Measurements from ENCODE around the gene NDFIP1.

DNA sequence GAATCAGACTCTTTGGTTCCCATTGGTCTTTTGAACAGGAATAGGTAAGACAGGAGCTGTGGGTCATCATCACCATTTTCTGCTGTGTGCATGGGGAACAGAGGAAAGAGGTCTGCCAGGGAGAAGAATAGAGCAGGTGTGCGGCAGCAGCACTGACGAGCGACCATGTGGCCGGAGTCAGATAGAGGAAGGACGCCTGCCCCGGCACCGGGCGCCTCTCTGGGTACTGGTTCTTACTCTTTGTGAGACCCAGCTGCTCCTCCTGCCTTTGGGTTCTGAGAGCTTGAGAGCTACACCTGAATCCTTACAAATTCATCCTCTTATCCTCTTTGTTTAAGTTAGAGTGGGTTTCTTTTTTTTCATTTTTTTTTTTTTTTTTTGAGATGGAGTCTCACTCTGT is 90.8 kb downstream of the NDFIP1 start:
- TF ChIP-seq, protein P1, sequence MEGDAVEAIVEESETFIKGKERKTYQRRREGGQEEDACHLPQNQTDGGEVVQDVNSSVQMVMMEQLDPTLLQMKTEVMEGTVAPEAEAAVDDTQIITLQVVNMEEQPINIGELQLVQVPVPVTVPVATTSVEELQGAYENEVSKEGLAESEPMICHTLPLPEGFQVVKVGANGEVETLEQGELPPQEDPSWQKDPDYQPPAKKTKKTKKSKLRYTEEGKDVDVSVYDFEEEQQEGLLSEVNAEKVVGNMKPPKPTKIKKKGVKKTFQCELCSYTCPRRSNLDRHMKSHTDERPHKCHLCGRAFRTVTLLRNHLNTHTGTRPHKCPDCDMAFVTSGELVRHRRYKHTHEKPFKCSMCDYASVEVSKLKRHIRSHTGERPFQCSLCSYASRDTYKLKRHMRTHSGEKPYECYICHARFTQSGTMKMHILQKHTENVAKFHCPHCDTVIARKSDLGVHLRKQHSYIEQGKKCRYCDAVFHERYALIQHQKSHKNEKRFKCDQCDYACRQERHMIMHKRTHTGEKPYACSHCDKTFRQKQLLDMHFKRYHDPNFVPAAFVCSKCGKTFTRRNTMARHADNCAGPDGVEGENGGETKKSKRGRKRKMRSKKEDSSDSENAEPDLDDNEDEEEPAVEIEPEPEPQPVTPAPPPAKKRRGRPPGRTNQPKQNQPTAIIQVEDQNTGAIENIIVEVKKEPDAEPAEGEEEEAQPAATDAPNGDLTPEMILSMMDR (IDR thresholded peaks at IDR 0.05): no peak
- TF ChIP-seq, protein P2, sequence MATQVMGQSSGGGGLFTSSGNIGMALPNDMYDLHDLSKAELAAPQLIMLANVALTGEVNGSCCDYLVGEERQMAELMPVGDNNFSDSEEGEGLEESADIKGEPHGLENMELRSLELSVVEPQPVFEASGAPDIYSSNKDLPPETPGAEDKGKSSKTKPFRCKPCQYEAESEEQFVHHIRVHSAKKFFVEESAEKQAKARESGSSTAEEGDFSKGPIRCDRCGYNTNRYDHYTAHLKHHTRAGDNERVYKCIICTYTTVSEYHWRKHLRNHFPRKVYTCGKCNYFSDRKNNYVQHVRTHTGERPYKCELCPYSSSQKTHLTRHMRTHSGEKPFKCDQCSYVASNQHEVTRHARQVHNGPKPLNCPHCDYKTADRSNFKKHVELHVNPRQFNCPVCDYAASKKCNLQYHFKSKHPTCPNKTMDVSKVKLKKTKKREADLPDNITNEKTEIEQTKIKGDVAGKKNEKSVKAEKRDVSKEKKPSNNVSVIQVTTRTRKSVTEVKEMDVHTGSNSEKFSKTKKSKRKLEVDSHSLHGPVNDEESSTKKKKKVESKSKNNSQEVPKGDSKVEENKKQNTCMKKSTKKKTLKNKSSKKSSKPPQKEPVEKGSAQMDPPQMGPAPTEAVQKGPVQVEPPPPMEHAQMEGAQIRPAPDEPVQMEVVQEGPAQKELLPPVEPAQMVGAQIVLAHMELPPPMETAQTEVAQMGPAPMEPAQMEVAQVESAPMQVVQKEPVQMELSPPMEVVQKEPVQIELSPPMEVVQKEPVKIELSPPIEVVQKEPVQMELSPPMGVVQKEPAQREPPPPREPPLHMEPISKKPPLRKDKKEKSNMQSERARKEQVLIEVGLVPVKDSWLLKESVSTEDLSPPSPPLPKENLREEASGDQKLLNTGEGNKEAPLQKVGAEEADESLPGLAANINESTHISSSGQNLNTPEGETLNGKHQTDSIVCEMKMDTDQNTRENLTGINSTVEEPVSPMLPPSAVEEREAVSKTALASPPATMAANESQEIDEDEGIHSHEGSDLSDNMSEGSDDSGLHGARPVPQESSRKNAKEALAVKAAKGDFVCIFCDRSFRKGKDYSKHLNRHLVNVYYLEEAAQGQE (IDR thresholded peaks at IDR 0.05; ENCODE audit: insufficient read depth in 1 of 2, low read depth in 2 of 2, low read length in 1 of 2): no peak
